ENCODE measurements around the gene SUPT6H. TPM values are rescaled to one million over a fixed set of nuclear protein-coding genes. Genes with fewer than 3 reads are reported as not detected.

SUPT6H gene
- polyA plus RNA-seq, 2 of the 4 experiments (the other 2 are of a cell fraction): 51.4 to 63.8 TPM

- no peak for FAIRE-seq
- TF ChIP-seq NFE2L2 (conservative IDR thresholded peaks at IDR 0.05; ENCODE audit: low read length) (no peak), FOXS1 (CRISPR knock-in tag; IDR thresholded peaks at IDR 0.05) (no peak), CBX8 (IDR thresholded peaks at IDR 0.05) (no peak), HOXB13 (CRISPR knock-in tag; IDR thresholded peaks at IDR 0.05; ENCODE audit: low read depth) (no peak), GATA3 (IDR thresholded peaks at IDR 0.05; ENCODE audit: borderline replicate concordance) (no peak), SMC3 (IDR thresholded peaks at IDR 0.05) (no peak), HOXB5 (CRISPR knock-in tag; IDR thresholded peaks at IDR 0.05) (no peak), BHLHE40 (IDR thresholded peaks at IDR 0.05; ENCODE audit: low read depth, low read length) (no peak), POLR2A (IDR thresholded peaks at IDR 0.05; ENCODE audit: low read length) (no peak), PHF8 (IDR thresholded peaks at IDR 0.05; ENCODE audit: borderline replicate concordance, low read depth) (no peak)
- POLR2A ChIA-PET: interaction anchor here (1.2 to 1.7 kb wide), 2 partner anchors 26 to 32 kb away, joined by 8 read pairs; partner anchors contain the start of genes RPL23A, SDF2 and SUPT6H
These were observed 31.9 kb downstream of the SUPT6H start for GRCh38 chr17:28693869-28694268.

GRCh38 chr17:28698253-28698941 is 36.4 kb downstream of the SUPT6H start:
- POLR2A ChIA-PET: interaction anchor here (1.0 to 1.9 kb wide), 4 partner anchors 12 to 22 kb away, joined by 3 to 7 read pairs (median 6); partner anchors contain the start of genes PROCA1 and RPL23A
- 29% methylated on average over 6 of the region's 6 CpGs for WGBS (ENCODE audit: missing lambda C conversion rate)
- Histone ChIP-seq H3K4me3 (0 out of 3 replicates have a peak overlapping the region, but pooled peaks have one; percentile 2), H3K4me2 (peak overlapping the region; percentile 78), H3K4me1 (peaks cover 35% of the 10 kb centered on the region), H3K27ac (peak overlapping the region; percentile 85 to 86), H3K9me3 (no peaks in the 10 kb centered on the region)
- DNase-seq (ENCODE audit: low read depth in 1 of 2, low spot score in 1 of 2) (peak; percentile 86 to 91), FAIRE-seq (peak; percentile 80), ATAC-seq (peak; percentile 85 to 93)
- no peak for TF ChIP-seq NFE2L2 (conservative IDR thresholded peaks at IDR 0.05; ENCODE audit: low read length)
- TF ChIP-seq SMC3 (IDR thresholded peaks at IDR 0.05): peak; percentile 20; the same call in 1 of the 3 replicates
- peak; percentile 86; the same call in 1 of the 2 replicates for TF ChIP-seq POLR2AphosphoS2 (conservative IDR thresholded peaks at IDR 0.05; ENCODE audit: low read length)
- no peak for TF ChIP-seq ATOH8 (CRISPR knock-in tag; IDR thresholded peaks at IDR 0.05; ENCODE audit: low read depth)
- no peak for TF ChIP-seq FOSL2 (IDR thresholded peaks at IDR 0.05)
- peak; percentile 39; the same call in 1 of the 2 replicates for TF ChIP-seq FOSL2 (CRISPR knock-in tag; IDR thresholded peaks at IDR 0.05)
- no peak for TF ChIP-seq ZFP36 (IDR thresholded peaks at IDR 0.05; ENCODE audit: borderline replicate concordance, partially characterized antibody)
- peak in 1 of 2 experiments; percentile 52; a peak in 2 of 5 replicates for TF ChIP-seq JUN (IDR thresholded peaks at IDR 0.05)
- TF ChIP-seq EP300 (IDR thresholded peaks at IDR 0.05): 0 out of 5 replicates have a peak, but pooled peaks of 1 of the 2 experiments have one; percentile 5
- TF ChIP-seq POLR2A (IDR thresholded peaks at IDR 0.05; ENCODE audit: low read length): peak; percentile 59
- peak; percentile 70 for TF ChIP-seq MAX (IDR thresholded peaks at IDR 0.05)
- no peak for TF ChIP-seq MAZ (IDR thresholded peaks at IDR 0.05; ENCODE audit: borderline replicate concordance, low read depth, low read length)
- peak; percentile 72; the same call in 1 of the 2 replicates for TF ChIP-seq ESRRA (IDR thresholded peaks at IDR 0.05; ENCODE audit: borderline replicate concordance, low read length)
- TF ChIP-seq RAD21 (conservative IDR thresholded peaks at IDR 0.05 in 1 of 2, IDR thresholded peaks at IDR 0.05 in 1 of 2): peak; percentile 3 to 35; a peak in 2 of 5 replicates
- no peak for TF ChIP-seq ZC3H11A (IDR thresholded peaks at IDR 0.05)
- no peak for TF ChIP-seq EHMT2 (IDR thresholded peaks at IDR 0.05; ENCODE audit: low read depth)
- TF ChIP-seq HOXA7 (CRISPR knock-in tag; IDR thresholded peaks at IDR 0.05): no peak
- TF ChIP-seq HMGXB4 (CRISPR knock-in tag; IDR thresholded peaks at IDR 0.05; ENCODE audit: borderline replicate concordance): no peak
- TF ChIP-seq RFX5 (IDR thresholded peaks at IDR 0.05): no peak
- no peak for TF ChIP-seq TFCP2L1 (CRISPR knock-in tag; IDR thresholded peaks at IDR 0.05)
- no peak for TF ChIP-seq SREBF2 (IDR thresholded peaks at IDR 0.05)
- CTCF ChIA-PET: interaction anchor here (0.7 to 31.4 kb wide), 8 partner anchors 10 to 87 kb away, joined by 3 to 335 read pairs (median 4); partner anchors contain the start of genes PROCA1 and TLCD1

More at GRCh38 chr17:28693869-28694268, 31.9 kb downstream of the SUPT6H start:
- H3K27ac ChIP-seq: no peak overlapping the region
- no peaks in the 10 kb centered on the region for H3K9me3 ChIP-seq
- 94% methylated on average over 1 of the region's 1 CpG for WGBS (ENCODE audit: missing lambda C conversion rate)
- ATAC-seq: no peak
- H3K4me2 ChIP-seq: no peak overlapping the region
- no peak for DNase-seq (ENCODE audit: low read depth in 1 of 2, low spot score in 1 of 2)
- CTCF ChIA-PET: interaction anchor here (0.6 to 31.4 kb wide), 9 partner anchors 11 to 207 kb away, joined by 3 to 335 read pairs (median 5); partner anchors contain the start of genes PROCA1 and TLCD1
- H3K4me3 ChIP-seq: no peak overlapping the region
- H3K4me1 ChIP-seq: peaks cover 27% of the 10 kb centered on the region

Data from A549 (cell line).